GM21619 (cell line): ENCODE measurements around the gene PTH2.
"Not testable (repeated sequence)": the region's sequence is repeated elsewhere in the genome, so short reads cannot be mapped to it uniquely, and the experiment has no call there.

ENCODE experiments used
- ATAC-seq: cut with Tn5 transposase; IDR thresholded peaks from one replicate; pipeline ENCODE4 v1.9.1; 2021; ENCODE audit not compliant: unreplicated experiment

PTH2 gene

DNA sequence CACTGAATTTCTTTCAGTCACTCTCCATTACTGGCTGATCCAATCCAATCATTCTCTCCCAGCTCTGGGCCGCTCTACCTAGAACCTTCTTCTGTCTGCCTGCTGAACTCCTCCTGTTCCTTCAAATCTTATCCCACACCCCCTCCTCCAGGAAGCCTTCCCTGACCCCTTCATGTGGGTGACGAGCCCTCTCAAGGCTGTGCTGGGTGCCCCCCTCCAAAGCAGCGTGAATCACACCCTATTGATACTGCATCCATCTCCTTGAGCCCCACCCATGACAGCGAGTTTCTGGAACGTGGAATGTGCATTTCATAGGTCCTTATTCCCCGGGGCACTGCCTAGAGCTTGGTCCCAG lies 25.2 kb upstream of the PTH2 start:
- ATAC-seq, result no peak

DNA sequence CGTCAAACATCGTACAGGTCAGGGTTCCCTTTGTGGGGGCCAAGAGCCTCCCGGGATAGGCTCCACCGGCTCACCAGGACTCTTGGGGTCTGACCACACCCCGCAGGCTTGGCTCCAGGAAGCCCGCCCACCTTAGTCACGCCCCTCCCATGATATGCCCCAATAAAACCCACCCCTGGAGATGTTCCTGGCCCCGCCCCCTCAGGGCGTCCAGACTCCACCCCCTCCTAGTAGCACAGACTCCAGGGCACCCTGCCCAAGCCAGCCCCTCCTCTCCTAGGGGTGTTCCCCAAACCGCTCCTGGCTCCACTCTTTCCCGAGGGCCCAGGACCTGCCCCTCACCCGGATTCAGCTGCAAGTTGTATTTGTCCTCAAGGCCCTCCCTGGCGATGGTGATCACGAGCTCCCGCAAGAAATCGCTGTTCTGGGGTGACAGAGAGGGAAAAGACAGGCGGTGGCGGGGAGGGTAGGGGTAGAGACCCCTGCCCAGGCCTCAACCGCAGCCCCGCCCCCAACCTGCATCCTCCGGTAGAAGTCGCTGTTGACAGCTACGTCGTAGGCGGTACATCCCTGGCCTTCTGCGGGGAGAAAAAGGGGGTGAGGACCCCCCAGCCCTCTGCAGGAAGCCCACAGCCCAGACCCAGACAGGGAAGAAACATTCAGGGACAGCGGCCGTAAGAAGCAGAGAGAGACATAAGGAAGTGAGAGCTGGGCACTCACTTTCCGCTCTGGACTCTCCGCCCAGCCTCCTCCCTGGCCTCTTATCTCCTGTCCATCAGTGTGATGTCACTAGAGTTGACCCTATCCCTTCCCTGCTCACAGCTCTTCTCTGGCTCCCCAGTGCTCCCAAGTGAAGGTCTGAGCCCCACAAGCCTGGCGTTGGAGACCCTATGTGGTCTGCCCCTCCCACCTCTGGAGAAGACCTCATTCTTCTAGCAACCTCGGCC lies 24.5 kb upstream of the PTH2 start:
- ATAC-seq, result no peak

DNA sequence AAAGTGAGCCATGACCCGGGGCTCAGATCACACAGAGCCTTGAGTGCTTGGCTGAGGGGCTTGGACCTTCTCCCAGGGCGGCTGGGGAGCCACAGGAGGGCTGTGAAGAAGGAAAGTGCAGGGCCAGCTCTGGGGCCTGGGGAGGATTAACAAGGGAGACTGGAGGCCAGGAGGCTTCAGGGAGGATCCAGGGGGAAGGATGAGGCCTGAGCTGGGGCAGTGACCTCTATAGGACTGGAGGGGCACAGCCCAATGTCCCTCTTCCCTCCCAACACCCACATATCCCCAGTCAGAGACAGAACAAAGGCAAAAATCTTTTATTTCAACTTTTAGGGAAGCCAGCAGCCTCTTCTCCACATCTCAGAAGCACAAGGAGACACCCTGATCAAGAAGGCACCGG lies 22.8 kb upstream of the PTH2 start:
- no peak for ATAC-seq

DNA sequence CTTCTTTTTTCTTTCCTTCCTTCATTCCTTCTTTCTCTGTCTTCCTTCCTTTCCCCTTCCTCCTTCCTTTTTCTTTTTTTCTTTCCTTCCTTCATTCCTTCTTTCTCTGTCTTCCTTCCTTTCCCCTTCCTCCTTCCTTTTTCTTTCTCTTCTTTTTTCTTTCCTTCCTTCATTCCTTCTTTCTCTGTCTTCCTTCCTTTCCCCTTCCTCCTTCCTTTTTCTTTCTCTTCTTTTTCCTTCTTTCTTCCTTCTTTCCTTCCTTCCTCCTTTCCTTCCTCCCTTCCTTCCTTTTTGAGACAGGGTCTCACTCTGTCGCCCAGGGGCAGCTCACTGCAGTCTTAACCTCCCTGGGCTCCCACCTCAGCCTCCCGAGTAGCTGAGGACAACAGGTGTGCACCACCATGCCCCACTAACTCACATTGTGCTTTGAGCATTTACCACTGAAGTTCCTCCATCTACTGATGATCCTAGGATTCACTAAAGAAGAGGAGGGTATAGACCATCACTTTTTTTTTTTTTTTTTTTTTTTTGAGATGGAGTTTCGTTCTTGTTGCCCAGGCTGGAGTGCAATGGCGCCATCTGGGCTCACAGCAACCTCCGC lies 21.0 kb upstream of the PTH2 start:
- ATAC-seq, result not testable (repeated sequence)

DNA sequence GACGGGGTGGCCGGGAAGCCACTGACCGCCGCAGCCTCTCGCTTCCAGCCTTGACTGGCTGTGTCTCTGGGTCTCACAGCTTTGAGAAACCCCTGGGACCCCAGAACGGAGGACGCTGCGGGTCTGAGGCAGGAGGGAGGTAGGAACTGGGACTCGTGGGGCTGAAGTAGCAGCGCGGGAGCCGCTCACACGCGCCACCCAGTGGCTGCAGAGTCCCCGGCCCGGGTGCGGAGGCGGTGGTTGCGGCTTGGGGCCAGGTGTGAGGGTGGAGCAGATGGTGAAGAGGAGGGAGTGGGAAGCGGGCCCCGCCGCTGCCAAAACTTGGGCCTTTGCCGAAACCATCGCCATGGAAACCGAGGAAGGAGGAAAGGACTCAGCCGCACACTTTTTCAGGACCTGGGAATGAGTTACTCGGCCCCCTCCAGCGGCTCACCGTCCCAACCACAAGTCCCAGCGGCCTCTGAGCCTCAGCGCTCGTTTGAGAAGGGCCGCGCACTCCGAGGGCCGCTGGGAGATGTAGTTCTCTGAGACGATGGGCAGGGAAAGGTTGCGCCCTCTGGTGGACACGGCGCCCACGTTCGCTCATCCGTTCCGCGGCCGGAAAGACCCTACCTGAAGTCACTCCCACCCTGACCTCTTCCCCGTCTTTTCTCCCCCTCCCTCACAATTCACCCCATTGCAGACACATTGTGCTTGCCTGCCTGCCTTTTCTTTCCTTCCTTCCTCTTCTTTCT lies 20.3 kb upstream of the PTH2 start:
- peak; percentile 79 for ATAC-seq

DNA sequence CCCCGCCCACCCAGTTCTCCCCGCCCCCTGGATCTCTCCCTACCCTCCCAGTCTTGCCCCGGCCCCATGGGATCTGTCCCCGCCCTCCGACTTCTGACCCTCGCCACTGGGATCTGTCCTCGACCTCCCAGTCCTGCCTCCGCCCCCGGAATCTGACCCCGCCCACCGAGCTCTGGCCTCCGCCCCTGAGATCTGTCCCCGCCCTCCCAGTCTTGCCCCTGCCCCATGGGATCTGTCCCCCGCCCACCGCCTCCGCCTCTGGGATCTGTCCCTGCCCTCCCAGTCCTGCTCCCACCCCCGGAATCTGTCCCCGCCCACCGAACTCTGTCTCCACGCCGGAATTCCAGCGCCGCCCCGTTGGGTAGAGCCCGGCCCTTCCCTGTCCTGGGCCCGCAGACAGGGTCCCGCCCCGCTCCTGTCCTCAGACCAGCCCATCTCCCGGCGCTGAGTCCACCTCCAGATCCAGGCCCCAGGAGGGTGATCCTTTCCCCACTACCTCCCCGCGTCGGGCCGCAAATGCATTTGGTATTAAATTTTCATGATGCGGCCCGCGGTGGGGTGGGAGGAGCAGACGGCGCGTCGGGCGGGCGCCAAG lies 19.6 kb upstream of the PTH2 start:
- peak; percentile 9 for ATAC-seq

DNA sequence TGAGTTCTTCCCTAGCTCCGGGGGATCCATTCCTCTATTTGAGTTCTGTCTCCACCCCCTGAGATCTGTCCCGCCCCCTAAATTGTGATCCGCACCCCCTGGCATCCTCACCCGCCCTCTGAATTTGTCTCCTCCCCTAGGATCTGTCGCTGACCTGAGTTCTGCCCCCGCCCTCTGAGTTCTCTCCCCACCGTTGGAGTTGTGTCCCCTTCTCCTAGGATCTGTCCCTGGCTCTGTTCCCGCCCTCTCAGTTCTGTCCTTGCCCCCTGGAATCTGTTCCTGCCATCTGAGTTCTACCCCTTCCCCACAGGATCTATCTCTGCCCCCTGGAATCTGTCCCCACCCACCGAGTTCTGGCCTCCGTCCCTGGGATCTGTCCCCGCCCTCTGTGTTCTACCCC lies 19.1 kb upstream of the PTH2 start:
- no peak for ATAC-seq

DNA sequence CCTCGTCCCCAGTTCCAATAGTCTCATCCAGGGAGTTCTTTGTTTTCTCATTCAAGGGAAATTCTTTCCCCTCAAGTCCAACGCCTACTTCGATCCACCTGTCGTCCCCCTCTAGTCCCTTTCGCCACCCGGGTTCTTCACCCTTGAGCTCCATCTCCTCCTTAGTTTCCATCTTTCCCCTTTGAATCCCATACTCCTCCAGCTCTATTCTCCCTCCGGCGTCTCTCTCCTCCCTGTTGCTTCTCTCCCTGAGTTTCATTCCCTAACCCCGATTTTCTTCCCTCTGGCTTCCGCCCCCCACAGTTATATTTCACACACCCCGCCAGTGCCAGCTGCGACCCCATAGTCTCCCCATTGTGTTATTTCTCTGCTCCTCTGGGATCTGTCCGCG lies 18.7 kb upstream of the PTH2 start:
- ATAC-seq, result no peak

DNA sequence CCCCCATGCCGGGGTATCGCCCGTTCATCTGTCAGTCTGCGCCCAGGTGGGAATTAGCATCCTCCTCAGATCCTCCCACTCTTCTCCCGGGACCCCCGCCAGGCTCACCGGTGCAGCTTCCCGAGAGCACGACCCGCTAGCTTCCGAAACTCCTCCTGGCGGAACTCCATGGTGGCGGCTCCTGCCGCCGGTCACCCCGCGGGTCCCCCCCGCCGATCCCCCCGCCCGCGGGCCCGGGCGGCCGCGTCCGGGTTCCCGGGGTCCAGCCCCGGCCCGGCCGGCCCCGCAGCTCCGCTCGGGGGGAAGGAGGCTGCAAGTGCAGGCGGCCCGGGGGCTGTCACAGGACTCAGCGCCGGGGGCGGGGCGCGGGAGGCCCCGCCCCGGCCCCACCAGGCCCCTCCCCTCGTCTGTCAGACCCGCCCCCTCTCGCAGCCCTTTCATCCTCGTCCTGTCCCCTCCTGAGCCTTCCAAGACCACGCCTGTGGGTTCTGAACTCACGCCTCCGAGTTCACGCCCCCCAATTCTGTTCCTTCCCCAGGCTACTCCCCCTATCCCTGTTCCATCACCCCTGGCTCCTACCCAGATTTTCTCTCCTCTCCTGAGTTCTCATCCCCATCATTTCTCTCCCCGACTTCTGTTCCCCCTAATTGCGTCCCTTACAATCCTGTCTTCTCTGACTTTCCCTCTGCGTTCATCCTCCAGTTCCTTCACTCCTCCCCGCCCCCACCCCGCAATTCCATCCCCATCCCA lies 18.1 kb upstream of the PTH2 start, which contains the start of gene SLC17A7:
Gene SLC17A7 (minus strand): TSS at position 318 of the 750 bp plus-strand sequence. CDS start 148 bp downstream, at position 170.
- ATAC-seq, result no peak

DNA sequence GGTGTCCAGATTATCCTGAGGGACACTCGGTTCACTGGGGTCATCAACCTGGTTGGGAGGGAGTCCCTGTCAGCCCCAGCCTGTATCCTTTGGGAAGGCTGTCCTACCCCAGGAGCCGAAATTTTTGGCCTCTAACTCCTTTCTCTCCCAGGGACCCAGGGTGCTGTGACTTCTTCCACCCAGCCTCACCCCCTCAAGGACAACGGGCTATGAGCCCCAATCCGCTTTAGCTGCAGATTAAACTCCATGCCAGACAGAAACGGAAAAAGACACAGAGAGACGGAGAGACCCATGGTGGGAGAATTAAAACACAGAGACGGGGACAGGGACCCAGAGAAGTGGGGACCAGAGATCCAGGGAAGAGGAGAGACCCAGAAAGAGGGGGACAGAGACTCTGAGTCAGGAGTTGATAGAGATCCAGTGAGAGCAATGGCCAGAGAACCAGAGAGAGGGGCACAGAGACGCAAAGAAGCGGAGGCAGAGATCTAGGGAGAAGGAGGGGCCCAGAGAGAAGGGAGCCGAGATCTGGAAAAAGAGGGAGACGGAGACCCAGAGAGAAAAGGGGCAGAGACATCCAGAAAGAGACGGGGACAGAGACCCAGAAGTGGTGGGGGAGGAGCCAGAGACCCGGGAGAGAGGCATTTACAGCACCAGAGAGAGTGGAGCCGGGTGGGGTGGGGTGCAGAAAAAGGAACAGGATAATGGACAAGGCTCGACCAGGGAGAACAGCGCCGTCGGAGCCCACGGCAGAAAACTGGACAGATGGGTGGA lies 17.4 kb upstream of the PTH2 start:
- no peak for ATAC-seq

DNA sequence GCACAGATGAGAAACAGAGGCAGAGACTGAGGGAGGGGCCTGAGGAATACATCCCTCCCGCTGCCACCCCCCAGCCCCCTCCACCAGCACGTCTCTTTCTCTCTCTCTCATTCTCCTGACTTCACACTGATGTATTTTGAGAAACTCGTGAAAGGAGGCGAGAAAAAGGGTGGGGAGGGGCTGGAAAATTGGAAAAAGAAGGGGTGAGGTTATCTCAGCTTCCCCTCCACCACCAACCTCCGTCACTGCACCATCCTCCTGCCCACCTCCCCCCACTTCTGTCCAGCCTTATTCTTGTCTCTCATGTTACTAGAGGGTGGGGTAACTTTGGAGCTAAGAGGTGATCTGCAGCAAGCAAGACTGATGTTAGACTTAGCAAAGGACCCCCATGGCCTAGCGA lies 16.6 kb upstream of the PTH2 start:
- ATAC-seq, result no peak

DNA sequence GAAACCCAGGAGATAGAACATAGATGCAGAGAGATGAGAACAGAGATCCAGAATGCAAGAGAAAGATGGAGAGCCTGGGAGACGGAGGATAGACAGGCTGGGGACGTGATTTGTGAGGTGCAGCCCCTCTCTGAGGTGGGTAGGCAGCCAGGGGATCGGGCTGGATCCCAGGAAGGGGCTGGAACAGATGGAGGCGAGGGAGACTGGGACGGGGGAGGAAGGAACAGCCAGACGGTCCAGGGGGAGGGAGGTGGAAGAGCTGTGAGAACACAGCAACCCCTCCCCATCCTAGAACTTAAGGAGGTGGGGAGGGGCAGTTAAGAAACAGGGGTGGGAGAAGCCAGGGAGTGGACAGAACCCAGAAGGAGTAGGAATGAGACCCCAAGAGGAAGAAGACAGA lies 15.0 kb upstream of the PTH2 start:
- ATAC-seq, result no peak

DNA sequence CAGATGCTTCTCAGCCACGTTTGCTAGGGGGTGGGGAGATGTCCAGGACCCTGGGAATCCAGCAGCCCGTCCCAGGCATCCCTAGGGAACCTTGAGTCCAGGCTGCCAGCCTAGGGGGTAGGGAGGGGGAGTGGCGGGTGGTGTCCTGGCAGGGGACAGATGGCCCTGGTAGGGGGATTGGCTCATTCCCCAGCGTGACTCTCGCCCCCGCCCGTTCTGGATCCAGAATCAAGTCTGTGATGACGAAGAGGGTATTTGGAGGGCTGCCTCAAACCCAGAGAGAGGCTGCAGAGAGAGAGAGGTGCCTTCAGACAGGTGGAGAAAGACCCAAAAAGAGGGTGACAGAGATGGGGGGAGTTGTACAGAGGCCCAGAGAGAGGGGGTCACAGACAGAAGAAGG lies 14.0 kb upstream of the PTH2 start:
- ATAC-seq, result no peak

DNA sequence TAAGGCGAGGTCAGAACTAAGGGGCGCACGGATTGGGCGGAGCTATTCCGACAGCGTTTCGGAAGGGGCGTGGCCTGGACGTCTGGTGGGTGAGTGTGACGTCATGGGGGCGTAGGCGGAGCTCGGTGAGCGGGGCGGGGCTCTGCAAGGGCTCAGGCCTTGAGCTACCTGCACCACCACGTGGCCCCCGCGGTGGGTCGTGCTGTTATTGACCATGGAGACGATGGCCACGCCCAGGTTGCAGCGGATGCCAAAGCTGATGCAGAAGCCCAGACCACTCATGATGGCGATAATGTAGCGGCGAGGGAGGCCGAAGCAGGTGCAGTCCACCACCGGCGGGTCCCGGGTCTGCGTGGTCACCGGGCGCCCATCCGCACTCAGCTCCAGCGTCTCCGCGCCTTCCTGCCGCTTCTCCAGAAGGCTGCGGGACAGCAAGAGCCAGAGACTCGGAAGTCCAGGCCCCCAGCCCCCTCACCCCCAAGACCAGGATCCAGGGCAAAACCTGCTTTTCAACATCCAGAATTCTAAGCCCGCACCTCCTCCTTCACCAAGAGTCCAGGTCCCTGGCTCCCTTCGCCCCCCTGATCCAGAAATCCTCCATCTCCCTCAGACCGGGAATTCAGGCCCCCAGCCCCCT lies 13.3 kb upstream of the PTH2 start:
- no peak for ATAC-seq

DNA sequence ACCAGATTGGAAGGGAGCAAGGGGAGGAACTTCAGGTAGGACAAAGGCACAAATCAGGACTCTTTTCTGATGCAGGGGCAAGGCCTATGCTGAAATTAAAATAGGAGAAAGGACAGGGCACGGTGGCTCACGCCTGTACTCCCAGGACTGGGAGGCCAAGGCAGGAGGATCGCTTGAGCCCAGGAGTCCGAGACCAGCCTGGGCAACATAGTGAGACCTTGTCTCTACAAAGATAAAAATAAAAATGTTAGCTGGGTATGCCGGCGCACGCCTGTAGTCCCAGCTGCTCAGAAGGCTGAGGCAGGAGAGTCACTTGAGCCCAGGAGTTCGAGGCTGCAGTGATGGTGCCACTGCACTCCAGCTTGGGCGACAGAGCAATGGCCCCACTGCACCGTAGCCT lies 12.4 kb upstream of the PTH2 start:
- ATAC-seq, result no peak

DNA sequence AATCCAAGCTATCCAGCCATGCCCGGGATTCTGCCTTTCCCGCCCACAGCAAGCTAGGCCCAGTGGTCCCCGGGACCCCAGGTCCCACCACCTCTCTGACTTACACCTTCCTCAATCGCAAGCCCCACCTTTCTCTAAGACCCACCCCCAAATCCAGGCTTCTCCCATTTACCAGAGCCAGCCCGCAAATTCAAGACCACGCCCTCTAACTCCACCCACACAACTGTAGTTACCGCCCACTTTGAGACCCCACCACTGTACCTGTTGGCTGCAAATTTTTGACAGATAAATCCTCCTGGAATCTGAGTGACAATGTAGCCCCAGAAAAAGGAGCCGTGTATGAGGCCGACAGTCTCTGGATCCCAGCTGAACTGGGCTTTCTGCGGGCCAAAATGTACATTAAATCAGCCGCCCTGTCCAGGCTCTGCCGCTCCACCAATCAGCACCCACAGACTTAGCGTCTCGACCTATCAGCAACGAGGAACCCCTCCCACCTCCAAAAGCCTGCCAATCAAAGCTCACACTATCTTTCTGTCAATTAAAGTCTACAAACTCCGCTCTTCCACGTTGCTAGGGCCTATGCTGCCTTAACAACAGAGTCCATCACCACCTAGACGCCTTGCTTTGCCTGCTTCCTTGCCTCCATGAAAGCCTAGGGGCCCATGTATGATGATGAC lies 11.8 kb upstream of the PTH2 start:
- no peak for ATAC-seq

DNA sequence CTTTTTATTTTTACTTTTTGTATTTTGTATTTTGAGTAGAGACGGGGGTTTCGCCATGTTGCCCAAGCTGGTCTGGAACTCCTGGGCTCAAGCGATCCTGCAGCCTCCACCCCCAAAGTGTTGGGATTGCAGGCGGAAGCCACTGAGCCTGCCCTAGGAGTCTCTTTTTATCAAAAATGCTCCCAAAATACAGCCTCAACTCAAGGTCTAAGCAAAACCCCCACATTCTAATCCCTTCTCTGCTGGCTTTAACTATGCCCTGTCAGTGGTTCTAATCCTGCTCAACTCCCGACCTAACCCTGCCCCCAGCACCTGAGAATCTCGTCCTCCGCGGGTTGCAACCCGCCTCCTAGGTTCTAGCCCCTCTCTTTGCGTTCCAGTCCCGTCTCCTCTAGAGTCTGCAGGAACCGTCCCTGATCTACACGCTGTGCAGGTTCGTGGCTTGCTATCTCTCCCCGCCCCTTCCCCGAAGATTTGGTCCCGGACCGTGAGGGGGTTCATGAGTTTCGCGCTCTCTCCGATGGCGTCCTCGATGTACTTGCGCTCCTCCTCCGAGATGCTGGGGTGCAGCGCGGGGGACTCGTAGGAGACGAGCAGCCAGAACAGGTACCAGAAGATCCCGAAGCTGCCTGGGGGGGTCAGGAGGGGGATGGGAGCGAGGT lies 10.1 kb upstream of the PTH2 start:
- no peak for ATAC-seq
